Natural killer cell (primary cell): ENCODE data around the gene PSMB10. TPM values are rescaled to one million over a fixed set of nuclear protein-coding genes. Genes with fewer than 3 reads are reported as not detected.

Experiments used
- ATAC-seq, 3 donors: fragments of 150-1000 bp in 2 of 3; fragments of 200-7000 bp in 1 of 3; cut with Tn5 transposase; 1 replicate in 1 of 3; 2 replicates in 2 of 3; pipeline ENCODE4 v1.10.0; 2021; ENCODE audit warnings: mild to moderate bottlenecking in 2 of 3, moderate library complexity in 2 of 3
- DNase-seq, 2 donors: peaks; one replicate each; pipeline versions ENCODE4 v3.0.0 to v3.0.0-alpha.2; 2013 to 2021; ENCODE audit warnings: mixed read lengths in 1 of 2
- H3K27ac ChIP-seq: one replicate; pipeline ENCODE4 v1.5.1; 2013; ENCODE audit warnings: mild to moderate bottlenecking, low read length
- H3K27me3 ChIP-seq: one replicate; pipeline ENCODE4 v1.6.1; 2013; ENCODE audit warnings: low read length; ENCODE audit not compliant: control insufficient read depth, insufficient read depth
- H3K36me3 ChIP-seq: one replicate; pipeline ENCODE4 v1.6.1; 2013; ENCODE audit warnings: low read length; ENCODE audit not compliant: control insufficient read depth, insufficient read depth
- H3K4me1 ChIP-seq: one replicate; pipeline ENCODE4 v1.6.1; 2013; ENCODE audit warnings: low read length; ENCODE audit not compliant: control insufficient read depth, insufficient read depth
- H3K4me3 ChIP-seq: one replicate; pipeline ENCODE4 v1.5.1; 2013; ENCODE audit warnings: low read length
- H3K9me3 ChIP-seq: one replicate; pipeline ENCODE4 v1.6.1; 2013; ENCODE audit warnings: low read length; ENCODE audit not compliant: control insufficient read depth, insufficient read depth
- H3K27ac Mint-ChIP-seq, 2 donors: one replicate each; pipeline ENCODE4 v1.8.0; 2022; ENCODE audit warnings: mild to moderate bottlenecking in 2 of 2, mixed read lengths in 2 of 2, moderate library complexity in 1 of 2
- H3K27me3 Mint-ChIP-seq, 2 donors: one replicate each; pipeline ENCODE4 v1.8.0; 2022; ENCODE audit warnings: low read depth in 2 of 2, mixed read lengths in 2 of 2
- H3K36me3 Mint-ChIP-seq: one replicate; pipeline ENCODE4 v1.8.0; 2022; ENCODE audit warnings: mixed read lengths
- H3K4me1 Mint-ChIP-seq, 2 donors: one replicate each; pipeline ENCODE4 v1.8.0; 2022; ENCODE audit warnings: mixed read lengths in 2 of 2
- H3K4me3 Mint-ChIP-seq: one replicate; pipeline ENCODE4 v1.8.0; 2022; ENCODE audit warnings: mild to moderate bottlenecking, moderate library complexity, mixed read lengths
- H3K9me3 Mint-ChIP-seq, 2 donors: one replicate each; pipeline ENCODE4 v1.8.0; 2022; ENCODE audit warnings: mixed read lengths in 2 of 2
- WGBS: methylation state at CpG from one replicate; pipeline ENCODE4 v1.1.7; 2013; ENCODE audit warnings: missing lambda C conversion rate; ENCODE audit not compliant: insufficient coverage; 5-methylcytosine and 5-hydroxymethylcytosine counted together
- intact Hi-C: fragments of 100-400 bp; cut with micrococcal nuclease; formaldehyde crosslinking; loops from one replicate; pipeline ENCODE4 v1.14.2; 2022
- total RNA-seq, 4 donors: library from RNA; stranded (reverse); fragments of 120-200 nt in 1 of 4; gene quantifications; one replicate each; pipeline versions ENCODE4 v1.2.3 to v1.2.4, GENCODE V29; 2013 to 2022
- TF ChIP-seq, protein P1 (sequence below): fragments of 200-600 bp; IDR thresholded peaks from one replicate; pipeline ENCODE4 v1.8.0; 2022; ENCODE audit warnings: antibody characterized with exemption

PSMB10 gene
- total RNA-seq, 3 donors from 2014 or later (not counting 1 experiment from before 2014, with no cell fraction given): 237 to 247 (median 243) TPM

- no peak for ATAC-seq
- TF ChIP-seq, protein P1, sequence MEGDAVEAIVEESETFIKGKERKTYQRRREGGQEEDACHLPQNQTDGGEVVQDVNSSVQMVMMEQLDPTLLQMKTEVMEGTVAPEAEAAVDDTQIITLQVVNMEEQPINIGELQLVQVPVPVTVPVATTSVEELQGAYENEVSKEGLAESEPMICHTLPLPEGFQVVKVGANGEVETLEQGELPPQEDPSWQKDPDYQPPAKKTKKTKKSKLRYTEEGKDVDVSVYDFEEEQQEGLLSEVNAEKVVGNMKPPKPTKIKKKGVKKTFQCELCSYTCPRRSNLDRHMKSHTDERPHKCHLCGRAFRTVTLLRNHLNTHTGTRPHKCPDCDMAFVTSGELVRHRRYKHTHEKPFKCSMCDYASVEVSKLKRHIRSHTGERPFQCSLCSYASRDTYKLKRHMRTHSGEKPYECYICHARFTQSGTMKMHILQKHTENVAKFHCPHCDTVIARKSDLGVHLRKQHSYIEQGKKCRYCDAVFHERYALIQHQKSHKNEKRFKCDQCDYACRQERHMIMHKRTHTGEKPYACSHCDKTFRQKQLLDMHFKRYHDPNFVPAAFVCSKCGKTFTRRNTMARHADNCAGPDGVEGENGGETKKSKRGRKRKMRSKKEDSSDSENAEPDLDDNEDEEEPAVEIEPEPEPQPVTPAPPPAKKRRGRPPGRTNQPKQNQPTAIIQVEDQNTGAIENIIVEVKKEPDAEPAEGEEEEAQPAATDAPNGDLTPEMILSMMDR: no peak
- Histone ChIP-seq H3K4me3 (no peak overlapping the region), H3K9me3 (no peaks in the 10 kb centered on the region), H3K27me3 (no peaks in the 10 kb centered on the region), H3K27ac (no peak overlapping the region), H3K36me3 (peaks cover 5% of the 10 kb centered on the region), H3K4me1 (no peaks in the 10 kb centered on the region)
- Mint-ChIP-seq H3K27ac (no peak overlapping the region), H3K9me3 (no peaks in the 10 kb centered on the region), H3K27me3 (no peaks in the 10 kb centered on the region), H3K36me3 (no peaks in the 10 kb centered on the region), H3K4me1 (peaks cover 0 to 19% of the 10 kb centered on the region in 2 donors), H3K4me3 (no peak overlapping the region)
- WGBS: 98% methylated on average over 4 of the region's 4 CpGs
- no peak for DNase-seq
- intact Hi-C loops: no loop called here
Observed at GRCh38 chr16:67902831-67903230, 33.8 kb downstream of the PSMB10 start.

DNA sequence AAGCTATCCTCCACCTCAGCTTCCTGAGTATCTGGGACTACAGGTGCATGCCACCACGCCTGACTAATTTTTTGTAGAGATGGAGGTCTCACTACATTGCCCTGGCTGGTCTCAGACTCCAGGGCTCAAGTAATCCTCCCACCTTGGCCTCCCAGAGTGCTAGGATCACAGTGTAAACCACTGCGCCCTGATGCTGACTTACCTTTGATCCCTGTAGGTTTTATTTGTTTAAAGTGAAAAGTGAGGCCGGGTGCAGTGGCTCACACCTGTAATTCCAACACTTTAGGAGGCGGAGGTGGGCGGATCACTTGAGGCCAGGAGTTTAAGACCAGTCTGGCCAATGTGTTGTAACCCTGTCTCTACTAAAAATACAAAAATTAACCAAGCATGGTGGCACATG lies 34.9 kb downstream of the PSMB10 start:
- Histone ChIP-seq H3K4me3 (no peak overlapping the region), H3K27ac (no peak overlapping the region), H3K9me3 (no peaks in the 10 kb centered on the region), H3K27me3 (no peaks in the 10 kb centered on the region), H3K36me3 (peaks cover 5% of the 10 kb centered on the region), H3K4me1 (no peaks in the 10 kb centered on the region)
- Mint-ChIP-seq H3K27me3 (no peaks in the 10 kb centered on the region), H3K9me3 (no peaks in the 10 kb centered on the region), H3K27ac (no peak overlapping the region), H3K4me1 (peaks cover 9 to 28% of the 10 kb centered on the region in 2 donors), H3K36me3 (no peaks in the 10 kb centered on the region), H3K4me3 (no peak overlapping the region)
- TF ChIP-seq, protein P1: no peak
- 98% methylated on average over 5 of the region's 5 CpGs for WGBS
- intact Hi-C loops: no loop called here
- no peak for DNase-seq
- ATAC-seq: no peak

DNA sequence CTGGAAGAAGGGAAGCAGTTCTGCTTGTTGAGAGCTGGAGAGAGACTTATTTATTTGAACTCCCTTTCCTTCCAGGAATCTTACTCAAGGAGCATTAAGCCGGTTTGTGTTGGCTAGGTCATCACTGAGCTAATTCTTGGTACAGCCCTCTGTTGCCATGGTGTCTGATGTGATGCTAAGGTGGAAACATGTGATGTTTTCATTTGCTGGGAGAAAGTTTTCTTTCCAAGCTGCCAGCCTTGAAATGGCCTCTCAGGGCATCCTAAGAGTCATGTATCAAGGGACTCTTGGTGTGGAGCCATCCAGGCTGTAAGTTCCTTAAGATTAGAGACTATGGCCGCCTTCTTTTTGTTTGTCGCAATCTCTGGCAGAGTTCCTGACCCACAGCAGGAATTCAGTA lies 39.4 kb downstream of the PSMB10 start:
- peak overlapping the region in 1 of 2 donors; percentile 63 for H3K27ac Mint-ChIP-seq

More for the DNA sequence above, 39.4 kb downstream of the PSMB10 start:
- Histone ChIP-seq H3K27me3 (no peaks in the 10 kb centered on the region), H3K4me3 (no peak overlapping the region), H3K27ac (no peak overlapping the region), H3K36me3 (peaks cover 2% of the 10 kb centered on the region), H3K9me3 (no peaks in the 10 kb centered on the region), H3K4me1 (peaks cover 17% of the 10 kb centered on the region)
- ATAC-seq (no peak), DNase-seq (no peak)
- H3K4me3 Mint-ChIP-seq: no peak overlapping the region
- H3K9me3 Mint-ChIP-seq: no peaks in the 10 kb centered on the region
- no peaks in the 10 kb centered on the region for H3K36me3 Mint-ChIP-seq
- WGBS: 96% methylated on average over 3 of the region's 3 CpGs
- intact Hi-C loops: no loop called here
- peaks cover 31 to 41% of the 10 kb centered on the region in 2 donors for H3K4me1 Mint-ChIP-seq
- TF ChIP-seq, protein P1: no peak
- no peaks in the 10 kb centered on the region for H3K27me3 Mint-ChIP-seq
